AG10803 (cell line): Measurements from ENCODE around the gene CRABP1.

Experiments used
- DNase-seq: peaks from one replicate; pipeline ENCODE4 v3.0.0; 2010; ENCODE audit warnings: low read depth
- H3K4me3 ChIP-seq: 2 replicates; pipeline ENCODE4 v1.5.1; 2011; ENCODE audit warnings: mild to moderate bottlenecking, low read length, control low read depth
- CTCF ChIP-seq: conservative IDR thresholded peaks from 2 replicates; pipeline ENCODE4 v1.5.1; 2011; ENCODE audit warnings: mild to moderate bottlenecking, low read length, control low read depth, inconsistent platforms

The CRABP1 gene

GRCh38 chr15:78339559-78339958 is 594 bp upstream of the CRABP1 start:
- no peak overlapping the region for H3K4me3 ChIP-seq
- DNase-seq: no peak
- no peak for TF ChIP-seq CTCF

DNA sequence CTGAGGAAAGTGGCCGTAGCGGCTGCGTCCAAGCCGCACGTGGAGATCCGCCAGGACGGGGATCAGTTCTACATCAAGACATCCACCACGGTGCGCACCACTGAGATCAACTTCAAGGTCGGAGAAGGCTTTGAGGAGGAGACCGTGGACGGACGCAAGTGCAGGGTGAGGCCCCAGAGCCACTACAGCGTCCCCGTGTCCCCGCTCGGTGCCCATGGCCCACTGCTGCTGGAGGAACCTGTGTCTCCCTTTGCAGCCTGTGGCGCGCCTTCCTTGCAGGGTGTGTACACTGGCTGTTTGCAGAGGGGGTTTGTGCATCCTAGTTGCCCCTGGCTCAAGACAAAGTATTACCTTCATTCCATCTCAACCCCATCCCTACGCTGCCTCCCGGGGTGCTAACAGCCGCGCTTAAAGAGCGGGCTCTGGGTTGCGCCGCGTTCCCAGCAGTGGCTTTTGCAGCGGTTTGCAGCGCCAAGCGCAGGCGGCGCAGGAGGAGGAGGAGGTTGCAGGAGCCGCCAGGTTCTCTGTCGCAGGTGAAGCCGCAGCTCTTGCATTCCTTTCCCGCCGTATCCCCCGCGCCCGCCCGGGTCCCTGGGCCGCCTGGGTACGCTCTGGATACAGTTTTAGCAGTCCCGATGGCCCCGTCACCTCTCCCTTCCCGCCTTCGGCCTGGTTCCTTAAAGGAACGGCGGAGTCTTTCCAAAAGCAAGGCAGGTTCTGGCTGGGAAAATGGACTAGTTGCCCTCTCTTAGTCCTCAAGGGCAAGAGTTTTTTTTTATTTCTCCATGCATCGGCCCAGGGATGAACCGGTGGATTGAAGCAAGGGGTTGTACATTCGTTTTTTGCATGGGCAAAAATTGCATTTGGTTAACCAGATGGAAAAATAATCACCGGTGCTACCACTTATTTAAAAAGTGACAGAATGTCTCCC is 1.2 kb downstream of the CRABP1 start:
- H3K4me3 ChIP-seq: no peak overlapping the region
- no peak for TF ChIP-seq CTCF
- DNase-seq: no peak

DNA sequence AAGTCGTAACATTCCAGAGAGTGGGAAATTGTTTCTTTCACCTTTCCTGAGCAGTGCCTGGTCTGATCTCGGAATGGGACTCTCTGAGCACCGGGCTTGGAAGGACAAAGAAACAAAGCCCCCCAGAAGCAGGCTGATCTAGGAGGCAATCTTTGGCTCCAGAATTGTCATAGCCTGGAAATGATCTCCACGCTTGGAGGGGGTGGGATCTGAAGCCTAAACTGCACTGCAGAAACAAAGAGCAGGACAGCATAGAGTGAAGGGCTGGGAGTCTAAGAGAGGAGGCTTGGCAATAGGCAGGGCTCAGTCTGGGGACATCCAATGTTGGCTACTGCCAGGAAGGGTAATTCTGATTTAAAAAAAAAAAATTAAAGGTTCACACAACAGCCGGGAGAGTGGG is 1.9 kb downstream of the CRABP1 start:
- DNase-seq: no peak
- no peak overlapping the region for H3K4me3 ChIP-seq
- TF ChIP-seq CTCF: no peak

- no peak overlapping the region for H3K4me3 ChIP-seq
- TF ChIP-seq CTCF: no peak
- no peak for DNase-seq
These were observed 3.3 kb downstream of the CRABP1 start for GRCh38 chr15:78343276-78344060.

- no peak for TF ChIP-seq CTCF
- no peak overlapping the region for H3K4me3 ChIP-seq
- DNase-seq: no peak
These were observed 5.4 kb downstream of the CRABP1 start for GRCh38 chr15:78345396-78346125.

GRCh38 chr15:78347586-78348543 is 7.7 kb downstream of the CRABP1 start:
- DNase-seq: no peak
- no peak for TF ChIP-seq CTCF
- no peak overlapping the region for H3K4me3 ChIP-seq
